Measurements from ENCODE around the gene RFTN2. TPM values are rescaled to one million over a fixed set of nuclear protein-coding genes. Genes with fewer than 3 reads are reported as not detected.

RFTN2 gene
- total and polyA plus RNA-seq, 2 of the 13 experiments (the other 11 are each of a cell fraction or from before 2014, with no cell fraction given): not detected

DNA sequence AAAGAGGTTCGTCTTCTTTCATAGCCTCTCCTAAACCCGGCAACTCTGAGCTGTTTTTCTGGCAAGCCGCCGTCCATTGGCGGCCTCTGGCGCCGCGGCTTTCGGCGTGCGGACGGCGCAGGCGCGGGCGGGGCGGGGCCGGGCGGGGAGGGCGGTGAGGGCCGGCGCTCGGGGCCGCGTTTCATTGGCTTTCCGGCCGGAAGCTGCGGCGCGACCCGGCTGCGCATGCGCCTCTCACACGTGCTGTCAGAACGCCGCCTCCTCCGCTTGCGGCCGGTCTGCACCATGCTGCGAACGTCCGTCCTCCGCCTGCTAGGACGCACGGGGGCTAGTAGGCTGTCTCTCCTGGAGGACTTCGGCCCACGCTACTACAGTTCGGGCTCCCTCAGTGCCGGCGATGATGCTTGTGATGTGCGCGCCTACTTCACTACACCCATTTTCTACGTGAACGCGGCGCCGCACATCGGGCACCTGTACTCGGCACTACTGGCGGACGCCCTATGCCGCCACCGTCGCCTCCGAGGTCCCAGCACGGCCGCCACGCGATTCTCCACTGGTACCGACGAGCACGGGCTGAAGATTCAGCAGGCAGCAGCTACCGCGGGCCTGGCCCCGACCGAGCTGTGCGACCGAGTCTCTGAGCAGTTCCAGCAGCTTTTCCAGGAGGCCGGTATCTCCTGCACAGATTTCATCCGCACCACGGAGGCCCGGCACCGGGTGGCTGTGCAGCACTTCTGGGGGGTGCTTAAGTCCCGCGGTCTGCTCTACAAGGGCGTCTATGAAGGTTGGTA is 29.9 kb upstream of the RFTN2 start, which contains the start of gene MARS2 (continued):
- TF ChIP-seq, protein P1, sequence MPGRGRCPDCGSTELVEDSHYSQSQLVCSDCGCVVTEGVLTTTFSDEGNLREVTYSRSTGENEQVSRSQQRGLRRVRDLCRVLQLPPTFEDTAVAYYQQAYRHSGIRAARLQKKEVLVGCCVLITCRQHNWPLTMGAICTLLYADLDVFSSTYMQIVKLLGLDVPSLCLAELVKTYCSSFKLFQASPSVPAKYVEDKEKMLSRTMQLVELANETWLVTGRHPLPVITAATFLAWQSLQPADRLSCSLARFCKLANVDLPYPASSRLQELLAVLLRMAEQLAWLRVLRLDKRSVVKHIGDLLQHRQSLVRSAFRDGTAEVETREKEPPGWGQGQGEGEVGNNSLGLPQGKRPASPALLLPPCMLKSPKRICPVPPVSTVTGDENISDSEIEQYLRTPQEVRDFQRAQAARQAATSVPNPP (CRISPR knock-in tag; IDR thresholded peaks at IDR 0.05): 0 out of 2 replicates have a peak, but pooled peaks have one; percentile 20
- TF ChIP-seq PHF20 (CRISPR knock-in tag; IDR thresholded peaks at IDR 0.05) (no peak; the same call in 1 of the 2 replicates), HDAC2 (CRISPR knock-in tag; IDR thresholded peaks at IDR 0.05) (peak; percentile 73), ZNF264 (CRISPR knock-in tag; IDR thresholded peaks at IDR 0.05) (no peak), ZNF775 (CRISPR knock-in tag; IDR thresholded peaks at IDR 0.05; ENCODE audit: borderline replicate concordance) (no peak), ZNF446 (CRISPR knock-in tag; IDR thresholded peaks at IDR 0.05) (no peak; the same call in 1 of the 2 replicates), NR2F6 (IDR thresholded peaks at IDR 0.05) (no peak), NR2F6 (CRISPR knock-in tag; IDR thresholded peaks at IDR 0.05) (peak; percentile 50; the same call in 1 of the 2 replicates), POLR2AphosphoS5 (IDR thresholded peaks at IDR 0.05; ENCODE audit: low read depth, low read length) (peak; percentile 95), ZMAT3 (CRISPR knock-in tag; conservative IDR thresholded peaks at IDR 0.05) (no peak), SNRNP70 (IDR thresholded peaks at IDR 0.05; ENCODE audit: low read depth, low read length) (no peak), SP140L (CRISPR knock-in tag; IDR thresholded peaks at IDR 0.05; ENCODE audit: borderline replicate concordance) (0 out of 2 replicates have a peak, but pooled peaks have one; percentile 11), CHCHD3 (CRISPR knock-in tag; IDR thresholded peaks at IDR 0.05) (peak; percentile 75; the same call in 1 of the 2 replicates), ZFP1 (CRISPR knock-in tag; IDR thresholded peaks at IDR 0.05) (no peak; the same call in 1 of the 2 replicates), AGO2 (optimal IDR thresholded peaks at IDR 0.05; ENCODE audit: low read depth, low read length) (peak; percentile 84)
- TF ChIP-seq, protein P2, sequence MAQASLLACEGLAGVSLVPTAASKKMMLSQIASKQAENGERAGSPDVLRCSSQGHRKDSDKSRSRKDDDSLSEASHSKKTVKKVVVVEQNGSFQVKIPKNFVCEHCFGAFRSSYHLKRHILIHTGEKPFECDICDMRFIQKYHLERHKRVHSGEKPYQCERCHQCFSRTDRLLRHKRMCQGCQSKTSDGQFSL (CRISPR knock-in tag; IDR thresholded peaks at IDR 0.05): 0 out of 2 replicates have a peak, but pooled peaks have one; percentile 18
- TF ChIP-seq, protein P3, sequence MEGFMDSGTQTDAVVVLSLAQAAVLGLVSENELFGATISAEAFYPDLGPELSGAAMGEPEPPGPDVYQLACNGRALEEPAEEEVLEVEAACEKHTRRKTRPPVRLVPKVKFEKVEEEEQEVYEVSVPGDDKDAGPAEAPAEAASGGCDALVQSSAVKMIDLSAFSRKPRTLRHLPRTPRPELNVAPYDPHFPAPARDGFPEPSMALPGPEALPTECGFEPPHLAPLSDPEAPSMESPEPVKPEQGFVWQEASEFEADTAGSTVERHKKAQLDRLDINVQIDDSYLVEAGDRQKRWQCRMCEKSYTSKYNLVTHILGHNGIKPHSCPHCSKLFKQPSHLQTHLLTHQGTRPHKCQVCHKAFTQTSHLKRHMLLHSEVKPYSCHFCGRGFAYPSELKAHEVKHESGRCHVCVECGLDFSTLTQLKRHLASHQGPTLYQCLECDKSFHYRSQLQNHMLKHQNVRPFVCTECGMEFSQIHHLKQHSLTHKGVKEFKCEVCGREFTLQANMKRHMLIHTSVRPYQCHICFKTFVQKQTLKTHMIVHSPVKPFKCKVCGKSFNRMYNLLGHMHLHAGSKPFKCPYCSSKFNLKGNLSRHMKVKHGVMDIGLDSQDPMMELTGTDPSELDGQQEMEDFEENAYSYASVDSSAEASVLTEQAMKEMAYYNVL (CRISPR knock-in tag; IDR thresholded peaks at IDR 0.05; ENCODE audit: borderline replicate concordance): peak; percentile 67; the same call in 1 of the 2 replicates
- TF ChIP-seq, protein P4, sequence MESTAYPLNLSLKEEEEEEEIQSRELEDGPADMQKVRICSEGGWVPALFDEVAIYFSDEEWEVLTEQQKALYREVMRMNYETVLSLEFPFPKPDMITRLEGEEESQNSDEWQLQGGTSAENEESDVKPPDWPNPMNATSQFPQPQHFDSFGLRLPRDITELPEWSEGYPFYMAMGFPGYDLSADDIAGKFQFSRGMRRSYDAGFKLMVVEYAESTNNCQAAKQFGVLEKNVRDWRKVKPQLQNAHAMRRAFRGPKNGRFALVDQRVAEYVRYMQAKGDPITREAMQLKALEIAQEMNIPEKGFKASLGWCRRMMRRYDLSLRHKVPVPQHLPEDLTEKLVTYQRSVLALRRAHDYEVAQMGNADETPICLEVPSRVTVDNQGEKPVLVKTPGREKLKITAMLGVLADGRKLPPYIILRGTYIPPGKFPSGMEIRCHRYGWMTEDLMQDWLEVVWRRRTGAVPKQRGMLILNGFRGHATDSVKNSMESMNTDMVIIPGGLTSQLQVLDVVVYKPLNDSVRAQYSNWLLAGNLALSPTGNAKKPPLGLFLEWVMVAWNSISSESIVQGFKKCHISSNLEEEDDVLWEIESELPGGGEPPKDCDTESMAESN (CRISPR knock-in tag; conservative IDR thresholded peaks at IDR 0.05): peak; percentile 97
- TF ChIP-seq, protein P5, sequence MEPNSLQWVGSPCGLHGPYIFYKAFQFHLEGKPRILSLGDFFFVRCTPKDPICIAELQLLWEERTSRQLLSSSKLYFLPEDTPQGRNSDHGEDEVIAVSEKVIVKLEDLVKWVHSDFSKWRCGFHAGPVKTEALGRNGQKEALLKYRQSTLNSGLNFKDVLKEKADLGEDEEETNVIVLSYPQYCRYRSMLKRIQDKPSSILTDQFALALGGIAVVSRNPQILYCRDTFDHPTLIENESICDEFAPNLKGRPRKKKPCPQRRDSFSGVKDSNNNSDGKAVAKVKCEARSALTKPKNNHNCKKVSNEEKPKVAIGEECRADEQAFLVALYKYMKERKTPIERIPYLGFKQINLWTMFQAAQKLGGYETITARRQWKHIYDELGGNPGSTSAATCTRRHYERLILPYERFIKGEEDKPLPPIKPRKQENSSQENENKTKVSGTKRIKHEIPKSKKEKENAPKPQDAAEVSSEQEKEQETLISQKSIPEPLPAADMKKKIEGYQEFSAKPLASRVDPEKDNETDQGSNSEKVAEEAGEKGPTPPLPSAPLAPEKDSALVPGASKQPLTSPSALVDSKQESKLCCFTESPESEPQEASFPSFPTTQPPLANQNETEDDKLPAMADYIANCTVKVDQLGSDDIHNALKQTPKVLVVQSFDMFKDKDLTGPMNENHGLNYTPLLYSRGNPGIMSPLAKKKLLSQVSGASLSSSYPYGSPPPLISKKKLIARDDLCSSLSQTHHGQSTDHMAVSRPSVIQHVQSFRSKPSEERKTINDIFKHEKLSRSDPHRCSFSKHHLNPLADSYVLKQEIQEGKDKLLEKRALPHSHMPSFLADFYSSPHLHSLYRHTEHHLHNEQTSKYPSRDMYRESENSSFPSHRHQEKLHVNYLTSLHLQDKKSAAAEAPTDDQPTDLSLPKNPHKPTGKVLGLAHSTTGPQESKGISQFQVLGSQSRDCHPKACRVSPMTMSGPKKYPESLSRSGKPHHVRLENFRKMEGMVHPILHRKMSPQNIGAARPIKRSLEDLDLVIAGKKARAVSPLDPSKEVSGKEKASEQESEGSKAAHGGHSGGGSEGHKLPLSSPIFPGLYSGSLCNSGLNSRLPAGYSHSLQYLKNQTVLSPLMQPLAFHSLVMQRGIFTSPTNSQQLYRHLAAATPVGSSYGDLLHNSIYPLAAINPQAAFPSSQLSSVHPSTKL (CRISPR knock-in tag; IDR thresholded peaks at IDR 0.05): peak; percentile 21; the same call in 1 of the 2 replicates
- TF ChIP-seq, protein P6, sequence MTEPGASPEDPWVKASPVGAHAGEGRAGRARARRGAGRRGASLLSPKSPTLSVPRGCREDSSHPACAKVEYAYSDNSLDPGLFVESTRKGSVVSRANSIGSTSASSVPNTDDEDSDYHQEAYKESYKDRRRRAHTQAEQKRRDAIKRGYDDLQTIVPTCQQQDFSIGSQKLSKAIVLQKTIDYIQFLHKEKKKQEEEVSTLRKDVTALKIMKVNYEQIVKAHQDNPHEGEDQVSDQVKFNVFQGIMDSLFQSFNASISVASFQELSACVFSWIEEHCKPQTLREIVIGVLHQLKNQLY (CRISPR knock-in tag; IDR thresholded peaks at IDR 0.05): peak; percentile 66; the same call in 1 of the 2 replicates

All from HepG2 (cell line).